Measurements from ENCODE around the gene VTI1B.
"Not testable (repeated sequence)": the region's sequence is repeated elsewhere in the genome, so short reads cannot be mapped to it uniquely, and the experiment has no call there.

Gene VTI1B

GRCh38 chr14:67626131-67626530 lies 48.3 kb downstream of the VTI1B start:
- DNase-seq, result not testable (repeated sequence)

GRCh38 chr14:67623114-67623513 lies 51.3 kb downstream of the VTI1B start:
- no peak for DNase-seq

- DNase-seq, result no peak
Measured at GRCh38 chr14:67622675-67623074, 51.8 kb downstream of the VTI1B start.

GRCh38 chr14:67620217-67620785 lies 54.1 kb downstream of the VTI1B start:
- DNase-seq, result no peak

GRCh38 chr14:67619446-67620216 lies 54.8 kb downstream of the VTI1B start, which contains the start of gene ARG2:
Gene ARG2, plus strand, starts transcription at chr14:67619920. Its CDS starts 58 bp downstream, at chr14:67619978.
- DNase-seq, result peak; percentile 87

- no peak for DNase-seq
Measured at GRCh38 chr14:67618617-67619063, 55.8 kb downstream of the VTI1B start.

- no peak for DNase-seq
Measured at GRCh38 chr14:67610491-67610890, 63.9 kb downstream of the VTI1B start.

GRCh38 chr14:67609642-67610310 lies 64.7 kb downstream of the VTI1B start:
- no peak for DNase-seq

GRCh38 chr14:67607646-67608045 lies 66.8 kb downstream of the VTI1B start:
- no peak for DNase-seq

GRCh38 chr14:67602995-67603545 lies 71.4 kb downstream of the VTI1B start:
- no peak for DNase-seq

GRCh38 chr14:67602076-67602475 lies 72.4 kb downstream of the VTI1B start:
- DNase-seq, result no peak

GRCh38 chr14:67600562-67600974 lies 73.9 kb downstream of the VTI1B start:
- not testable (repeated sequence) for DNase-seq

- peak; percentile 70 for DNase-seq
Measured at GRCh38 chr14:67599698-67600561, 74.5 kb downstream of the VTI1B start, which contains the start of gene PIGH. Gene PIGH, minus strand, starts transcription at chr14:67600268. Its CDS starts 65 bp downstream, at chr14:67600203.

All from NCI-H774 (cell line).